ENCODE measurements around the gene ISG15.

GRCh38 chr1:1039145-1039910 is 26.0 kb downstream of the ISG15 start:
- TF ChIP-seq POLR2AphosphoS5 (IDR thresholded peaks at IDR 0.05), result no peak
- TF ChIP-seq CTCF (IDR thresholded peaks at IDR 0.05 in 8 of 11, conservative IDR thresholded peaks at IDR 0.05 in 3 of 11), result no peak
